Measurements from ENCODE around the gene EPHA8.

The EPHA8 gene

DNA sequence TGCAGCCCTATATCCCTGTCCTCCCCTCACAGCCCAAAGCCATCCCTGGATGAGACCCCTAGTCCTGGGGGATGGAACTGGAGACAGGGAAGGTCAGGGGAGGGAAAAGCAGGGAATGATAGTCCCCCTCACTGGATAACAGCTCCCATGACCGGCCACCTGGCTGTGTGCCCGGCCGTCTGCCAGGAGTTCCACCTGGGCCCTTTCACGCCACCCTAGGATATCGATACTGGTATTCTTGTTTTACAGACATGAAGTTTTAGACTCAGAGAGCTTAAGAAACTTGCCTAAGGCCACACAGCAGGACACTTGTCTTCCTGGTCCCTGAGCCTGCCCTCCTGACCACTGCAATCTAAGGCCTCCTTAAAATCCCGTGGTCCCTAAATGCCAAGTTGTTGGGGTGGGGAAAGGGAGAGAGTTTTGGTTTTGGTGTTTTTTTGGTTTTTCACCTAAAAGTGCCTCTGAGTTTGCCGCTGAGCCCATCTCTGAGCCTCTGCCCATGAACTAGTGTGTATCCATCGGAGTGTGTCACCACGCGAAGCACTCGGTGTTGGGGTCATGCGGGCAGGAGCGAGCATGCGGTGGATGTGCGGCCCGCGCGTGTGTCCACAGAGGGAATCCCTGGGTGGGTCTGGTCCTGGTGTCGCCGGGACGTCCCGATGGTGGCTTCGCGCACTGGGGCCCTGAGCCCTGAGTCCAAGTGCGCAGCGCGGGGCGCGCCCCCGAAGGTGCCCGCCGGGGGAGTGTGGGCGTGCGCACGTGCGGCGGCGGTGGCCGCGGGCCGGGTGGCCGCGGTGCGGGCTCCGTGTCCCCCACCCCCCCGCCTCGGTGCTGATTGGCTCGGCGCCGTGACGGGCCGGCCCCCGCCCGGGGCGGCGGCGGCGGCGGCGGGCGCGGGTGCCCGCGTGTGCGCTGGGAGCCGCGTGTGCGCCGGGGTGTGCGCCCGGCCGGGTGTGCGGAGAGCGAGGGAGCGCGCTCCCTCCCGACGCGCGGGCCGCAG, at the start of gene EPHA8:
Gene EPHA8 (plus strand): TSS at position 906 of the 1,000 bp plus-strand sequence. CDS start 147 bp downstream, outside the sequence.
- Histone ChIP-seq H3K9me3 (ENCODE audit: severe bottlenecking) (no peaks in the 10 kb centered on the region), H3K36me3 (ENCODE audit: low read depth) (no peaks in the 10 kb centered on the region), H3K4me3 (ENCODE audit: severe bottlenecking) (no peak within 1 kb of the TSS), H3K27me3 (ENCODE audit: insufficient read depth, poor library complexity, severe bottlenecking) (peaks cover 38% of the 10 kb centered on the region), H3K4me1 (ENCODE audit: insufficient read depth, poor library complexity, severe bottlenecking) (no peaks in the 10 kb centered on the region), H3K27ac (ENCODE audit: poor library complexity, severe bottlenecking) (no peak within 1 kb of the TSS)
- DNase-seq (ENCODE audit: low spot score) (no peak), ATAC-seq (ENCODE audit: low read depth) (no peak)
- TF ChIP-seq, protein P1, sequence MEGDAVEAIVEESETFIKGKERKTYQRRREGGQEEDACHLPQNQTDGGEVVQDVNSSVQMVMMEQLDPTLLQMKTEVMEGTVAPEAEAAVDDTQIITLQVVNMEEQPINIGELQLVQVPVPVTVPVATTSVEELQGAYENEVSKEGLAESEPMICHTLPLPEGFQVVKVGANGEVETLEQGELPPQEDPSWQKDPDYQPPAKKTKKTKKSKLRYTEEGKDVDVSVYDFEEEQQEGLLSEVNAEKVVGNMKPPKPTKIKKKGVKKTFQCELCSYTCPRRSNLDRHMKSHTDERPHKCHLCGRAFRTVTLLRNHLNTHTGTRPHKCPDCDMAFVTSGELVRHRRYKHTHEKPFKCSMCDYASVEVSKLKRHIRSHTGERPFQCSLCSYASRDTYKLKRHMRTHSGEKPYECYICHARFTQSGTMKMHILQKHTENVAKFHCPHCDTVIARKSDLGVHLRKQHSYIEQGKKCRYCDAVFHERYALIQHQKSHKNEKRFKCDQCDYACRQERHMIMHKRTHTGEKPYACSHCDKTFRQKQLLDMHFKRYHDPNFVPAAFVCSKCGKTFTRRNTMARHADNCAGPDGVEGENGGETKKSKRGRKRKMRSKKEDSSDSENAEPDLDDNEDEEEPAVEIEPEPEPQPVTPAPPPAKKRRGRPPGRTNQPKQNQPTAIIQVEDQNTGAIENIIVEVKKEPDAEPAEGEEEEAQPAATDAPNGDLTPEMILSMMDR (IDR thresholded peaks at IDR 0.05; ENCODE audit: poor library complexity, severe bottlenecking), result no peak

DNA sequence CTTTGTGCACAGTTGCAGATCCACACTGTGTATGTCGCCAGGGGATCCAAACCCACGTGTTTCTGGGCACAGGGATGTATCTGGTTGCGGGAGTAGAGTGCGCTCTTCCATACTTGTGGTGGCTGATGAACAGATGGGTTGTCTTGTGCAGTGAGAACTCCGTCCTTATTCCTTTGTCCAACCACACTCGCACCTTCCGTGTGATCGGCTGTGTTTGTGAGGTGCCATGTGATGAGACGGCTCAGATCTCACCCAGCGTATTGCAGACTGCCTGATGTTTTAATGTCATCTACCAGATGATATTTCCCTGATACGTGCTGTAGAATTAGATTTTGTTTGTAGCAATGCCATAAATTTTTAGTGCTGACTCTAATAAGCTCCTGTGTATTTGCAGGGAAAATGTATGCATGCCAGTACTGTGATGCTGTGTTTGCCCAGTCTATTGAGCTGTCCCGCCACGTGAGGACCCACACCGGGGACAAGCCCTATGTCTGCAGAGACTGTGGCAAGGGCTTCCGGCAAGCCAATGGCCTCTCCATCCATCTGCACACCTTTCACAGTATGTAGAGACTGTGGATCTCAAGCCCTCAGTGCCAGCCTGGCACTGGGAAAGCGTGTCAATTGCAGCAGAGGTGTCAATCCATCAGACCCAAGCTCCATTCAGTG, 46.2 kb upstream of the EPHA8 start:
- Histone ChIP-seq H3K36me3 (ENCODE audit: low read depth) (peaks cover 38% of the 10 kb centered on the region), H3K4me1 (ENCODE audit: insufficient read depth, poor library complexity, severe bottlenecking) (no peaks in the 10 kb centered on the region)

DNA sequence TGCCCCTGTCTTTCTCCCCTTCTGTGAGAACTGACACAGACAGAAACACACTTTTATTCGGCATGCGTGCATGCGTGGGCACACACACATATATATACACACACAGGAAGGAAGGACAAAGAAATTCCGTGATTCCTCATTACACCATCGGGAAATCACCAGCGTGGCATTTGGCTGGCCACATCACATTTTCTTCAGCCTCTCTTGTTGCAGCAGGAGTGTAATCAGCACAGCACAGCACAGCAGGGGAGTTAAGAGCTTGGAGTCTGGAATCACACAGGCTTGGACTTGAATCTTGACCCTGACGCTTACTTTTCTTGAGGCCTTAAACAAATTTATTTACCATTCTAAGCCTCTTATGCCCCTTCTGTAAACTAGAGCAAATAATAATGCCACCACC, 45.3 kb upstream of the EPHA8 start:
- no peak for DNase-seq (ENCODE audit: low spot score)
- peaks cover 35% of the 10 kb centered on the region for H3K36me3 ChIP-seq (ENCODE audit: low read depth)
- no peaks in the 10 kb centered on the region for H3K27me3 ChIP-seq (ENCODE audit: insufficient read depth, poor library complexity, severe bottlenecking)
- H3K27ac ChIP-seq (ENCODE audit: poor library complexity, severe bottlenecking), result no peak overlapping the region
- H3K4me3 ChIP-seq (ENCODE audit: severe bottlenecking), result no peak overlapping the region
- no peaks in the 10 kb centered on the region for H3K9me3 ChIP-seq (ENCODE audit: severe bottlenecking)
- no peak for ATAC-seq (ENCODE audit: low read depth)
- no peaks in the 10 kb centered on the region for H3K4me1 ChIP-seq (ENCODE audit: insufficient read depth, poor library complexity, severe bottlenecking)
- TF ChIP-seq, protein P1 (IDR thresholded peaks at IDR 0.05; ENCODE audit: poor library complexity, severe bottlenecking), result no peak

More for the DNA sequence above, 46.2 kb upstream of the EPHA8 start:
- H3K27me3 ChIP-seq (ENCODE audit: insufficient read depth, poor library complexity, severe bottlenecking), result no peaks in the 10 kb centered on the region
- ATAC-seq (ENCODE audit: low read depth), result no peak
- DNase-seq (ENCODE audit: low spot score), result no peak
- no peak overlapping the region for H3K4me3 ChIP-seq (ENCODE audit: severe bottlenecking)
- TF ChIP-seq, protein P1 (IDR thresholded peaks at IDR 0.05; ENCODE audit: poor library complexity, severe bottlenecking), result no peak
- H3K9me3 ChIP-seq (ENCODE audit: severe bottlenecking), result no peaks in the 10 kb centered on the region
- H3K27ac ChIP-seq (ENCODE audit: poor library complexity, severe bottlenecking), result no peak overlapping the region

DNA sequence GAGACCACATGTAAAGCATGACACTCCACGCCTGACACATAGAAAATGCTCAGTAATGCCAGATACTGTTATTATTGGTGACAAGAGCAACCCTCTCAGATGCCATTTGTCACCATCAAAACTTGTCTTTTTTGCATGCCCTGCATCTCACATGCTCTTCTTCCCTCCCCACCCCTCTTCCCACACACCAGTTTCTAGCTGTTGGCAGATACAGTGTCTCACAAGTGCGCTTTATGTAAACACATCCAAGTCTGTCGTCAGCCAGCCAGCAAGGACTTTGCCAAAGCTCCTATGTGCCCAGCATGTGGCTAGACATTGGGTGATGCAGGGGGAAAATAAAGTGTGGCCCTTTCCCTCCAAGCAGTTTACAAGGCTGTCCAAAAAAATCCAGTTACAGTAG, 44.9 kb upstream of the EPHA8 start:
- Histone ChIP-seq H3K4me1 (ENCODE audit: insufficient read depth, poor library complexity, severe bottlenecking) (no peaks in the 10 kb centered on the region), H3K27ac (ENCODE audit: poor library complexity, severe bottlenecking) (no peak overlapping the region), H3K36me3 (ENCODE audit: low read depth) (peaks cover 36% of the 10 kb centered on the region), H3K9me3 (ENCODE audit: severe bottlenecking) (no peaks in the 10 kb centered on the region), H3K4me3 (ENCODE audit: severe bottlenecking) (no peak overlapping the region), H3K27me3 (ENCODE audit: insufficient read depth, poor library complexity, severe bottlenecking) (no peaks in the 10 kb centered on the region)
- DNase-seq (ENCODE audit: low spot score) (no peak), ATAC-seq (ENCODE audit: low read depth) (no peak)
- TF ChIP-seq, protein P1 (IDR thresholded peaks at IDR 0.05; ENCODE audit: poor library complexity, severe bottlenecking), result no peak
